Calu3 (cell line): ENCODE results near the gene LMAN1L. TPM values are rescaled to one million over a fixed set of nuclear protein-coding genes. Genes with fewer than 3 reads are reported as not detected.

Experiments used
- BruUV-seq: library from RNA; stranded (reverse); fragments of 400-500 nt; replicated peaks from 2 replicates; lab custom pipeline; 2021; lab: Mats Ljungman, UMichigan
- CTCF ChIA-PET: fragments of 300-600 bp; sonication (Branson Sonifier 250); formaldehyde crosslinking; loops from one replicate; lab custom pipeline; 2022; ENCODE audit warnings: antibody characterized with exemption; lab: Charles Lee
- DNase-seq: peaks from one replicate; pipeline ENCODE4 v3.0.0; 2022
- H3K27ac Mint-ChIP-seq: one replicate; pipeline ENCODE4 v1.8.0; 2022; ENCODE audit warnings: mixed read lengths; ENCODE audit not compliant: unreplicated experiment
- H3K27me3 Mint-ChIP-seq: one replicate; pipeline ENCODE4 v1.8.0; 2022; ENCODE audit warnings: mixed read lengths; ENCODE audit not compliant: unreplicated experiment
- H3K36me3 Mint-ChIP-seq: one replicate; pipeline ENCODE4 v1.8.0; 2022; ENCODE audit warnings: mild to moderate bottlenecking, moderate library complexity, mixed read lengths; ENCODE audit not compliant: insufficient read depth, unreplicated experiment
- H3K4me1 Mint-ChIP-seq: one replicate; pipeline ENCODE4 v1.8.0; 2022; ENCODE audit warnings: mild to moderate bottlenecking, low read depth, mixed read lengths; ENCODE audit not compliant: unreplicated experiment
- H3K4me3 Mint-ChIP-seq: one replicate; pipeline ENCODE4 v1.8.0; 2022; ENCODE audit warnings: mild to moderate bottlenecking, low read depth, moderate library complexity, mixed read lengths; ENCODE audit not compliant: unreplicated experiment
- H3K9me3 Mint-ChIP-seq: one replicate; pipeline ENCODE4 v1.8.0; 2022; ENCODE audit warnings: low read depth, mixed read lengths; ENCODE audit not compliant: unreplicated experiment
- intact Hi-C: fragments of 100-400 bp; cut with micrococcal nuclease; formaldehyde crosslinking; loops from one replicate; pipeline ENCODE4 v1.10.0; 2022; ENCODE audit not compliant: unreplicated experiment
- total RNA-seq: library from RNA; stranded (reverse); gene quantifications from 2 replicates; pipeline ENCODE4 v1.2.3, GENCODE V29; 2022
- TF ChIP-seq, protein P1 (sequence below): fragments of 200-600 bp; IDR thresholded peaks from one replicate; pipeline ENCODE4 v1.8.0; 2022; ENCODE audit warnings: antibody characterized with exemption; ENCODE audit not compliant: unreplicated experiment

Gene LMAN1L
- total RNA-seq, 1 experiment from 2014 or later: 0.35 TPM

DNA sequence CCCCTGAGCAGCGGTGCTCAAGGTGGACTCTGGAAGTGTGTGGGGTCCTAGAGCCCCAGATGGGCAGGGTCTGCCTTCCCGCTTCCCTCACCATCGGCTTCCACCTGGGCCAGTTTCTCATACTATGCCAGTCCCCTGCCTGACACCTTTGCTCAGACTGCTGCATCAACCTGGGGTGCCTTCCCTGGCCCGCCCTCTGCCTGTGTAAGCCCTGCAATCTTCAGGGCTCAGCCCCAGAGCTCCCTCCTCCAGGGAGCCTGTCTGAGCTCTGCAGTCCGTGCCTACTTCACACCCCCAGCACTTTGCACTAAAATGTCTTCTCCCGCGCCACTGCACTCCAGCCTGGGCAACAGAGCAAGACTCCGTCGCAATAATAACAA lies 17.7 kb upstream of the LMAN1L start:
- TF ChIP-seq, protein P1, sequence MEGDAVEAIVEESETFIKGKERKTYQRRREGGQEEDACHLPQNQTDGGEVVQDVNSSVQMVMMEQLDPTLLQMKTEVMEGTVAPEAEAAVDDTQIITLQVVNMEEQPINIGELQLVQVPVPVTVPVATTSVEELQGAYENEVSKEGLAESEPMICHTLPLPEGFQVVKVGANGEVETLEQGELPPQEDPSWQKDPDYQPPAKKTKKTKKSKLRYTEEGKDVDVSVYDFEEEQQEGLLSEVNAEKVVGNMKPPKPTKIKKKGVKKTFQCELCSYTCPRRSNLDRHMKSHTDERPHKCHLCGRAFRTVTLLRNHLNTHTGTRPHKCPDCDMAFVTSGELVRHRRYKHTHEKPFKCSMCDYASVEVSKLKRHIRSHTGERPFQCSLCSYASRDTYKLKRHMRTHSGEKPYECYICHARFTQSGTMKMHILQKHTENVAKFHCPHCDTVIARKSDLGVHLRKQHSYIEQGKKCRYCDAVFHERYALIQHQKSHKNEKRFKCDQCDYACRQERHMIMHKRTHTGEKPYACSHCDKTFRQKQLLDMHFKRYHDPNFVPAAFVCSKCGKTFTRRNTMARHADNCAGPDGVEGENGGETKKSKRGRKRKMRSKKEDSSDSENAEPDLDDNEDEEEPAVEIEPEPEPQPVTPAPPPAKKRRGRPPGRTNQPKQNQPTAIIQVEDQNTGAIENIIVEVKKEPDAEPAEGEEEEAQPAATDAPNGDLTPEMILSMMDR: no peak
- H3K27ac Mint-ChIP-seq: no peak overlapping the region
- H3K36me3 Mint-ChIP-seq: peaks cover 10% of the 10 kb centered on the region
- DNase-seq: no peak
- no peaks in the 10 kb centered on the region for H3K27me3 Mint-ChIP-seq
- intact Hi-C loops: no loop called here
- BruUV-seq: no TSS peak
- H3K4me3 Mint-ChIP-seq: no peak overlapping the region
- CTCF ChIA-PET: no interaction called here
- H3K9me3 Mint-ChIP-seq: no peaks in the 10 kb centered on the region
- H3K4me1 Mint-ChIP-seq: peaks cover 9% of the 10 kb centered on the region

DNA sequence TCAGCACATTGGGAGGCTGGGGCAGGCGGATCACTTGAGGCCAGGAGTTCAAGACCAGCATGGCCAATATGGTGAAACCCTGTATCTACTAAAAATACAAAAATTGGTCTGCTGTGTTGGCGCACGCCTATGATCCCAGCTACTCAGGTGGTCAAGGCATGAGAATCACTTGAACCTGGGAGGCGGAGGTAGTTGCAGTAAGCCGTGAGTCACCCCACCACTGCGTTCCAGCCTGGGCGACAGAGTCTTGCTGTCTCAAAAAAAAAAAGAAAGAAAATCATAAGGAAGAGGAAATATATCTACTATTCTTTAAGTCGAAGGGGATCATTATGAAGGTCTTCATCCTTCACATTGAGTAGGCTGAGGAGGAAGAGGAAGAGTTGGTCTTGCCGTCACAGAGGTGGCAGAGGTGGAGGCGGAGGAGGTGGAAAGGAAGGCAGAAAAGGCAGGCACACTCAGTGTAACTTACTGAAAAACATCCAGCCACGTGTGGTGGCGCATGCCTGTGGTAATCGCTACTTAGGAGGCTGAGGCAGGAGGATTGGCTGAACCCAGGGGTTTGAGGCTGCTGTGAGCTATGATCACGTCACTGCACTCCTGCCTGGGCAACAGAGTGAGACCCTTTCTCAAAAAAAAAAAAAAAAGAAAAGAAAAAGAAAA lies 16.5 kb upstream of the LMAN1L start:
- CTCF ChIA-PET: interaction anchor here (2.2 kb wide), 1 partner anchor 8 kb away, joined by 7 read pairs; no protein-coding TSS in a partner anchor
- Mint-ChIP-seq H3K4me3 (no peak overlapping the region), H3K27ac (no peak overlapping the region), H3K36me3 (peaks cover 12% of the 10 kb centered on the region), H3K4me1 (peaks cover under 1% of the 10 kb centered on the region), H3K9me3 (no peaks in the 10 kb centered on the region), H3K27me3 (no peaks in the 10 kb centered on the region)
- TF ChIP-seq, protein P1: no peak
- intact Hi-C loops: no loop called here
- no peak for DNase-seq
- BruUV-seq: no TSS peak

DNA sequence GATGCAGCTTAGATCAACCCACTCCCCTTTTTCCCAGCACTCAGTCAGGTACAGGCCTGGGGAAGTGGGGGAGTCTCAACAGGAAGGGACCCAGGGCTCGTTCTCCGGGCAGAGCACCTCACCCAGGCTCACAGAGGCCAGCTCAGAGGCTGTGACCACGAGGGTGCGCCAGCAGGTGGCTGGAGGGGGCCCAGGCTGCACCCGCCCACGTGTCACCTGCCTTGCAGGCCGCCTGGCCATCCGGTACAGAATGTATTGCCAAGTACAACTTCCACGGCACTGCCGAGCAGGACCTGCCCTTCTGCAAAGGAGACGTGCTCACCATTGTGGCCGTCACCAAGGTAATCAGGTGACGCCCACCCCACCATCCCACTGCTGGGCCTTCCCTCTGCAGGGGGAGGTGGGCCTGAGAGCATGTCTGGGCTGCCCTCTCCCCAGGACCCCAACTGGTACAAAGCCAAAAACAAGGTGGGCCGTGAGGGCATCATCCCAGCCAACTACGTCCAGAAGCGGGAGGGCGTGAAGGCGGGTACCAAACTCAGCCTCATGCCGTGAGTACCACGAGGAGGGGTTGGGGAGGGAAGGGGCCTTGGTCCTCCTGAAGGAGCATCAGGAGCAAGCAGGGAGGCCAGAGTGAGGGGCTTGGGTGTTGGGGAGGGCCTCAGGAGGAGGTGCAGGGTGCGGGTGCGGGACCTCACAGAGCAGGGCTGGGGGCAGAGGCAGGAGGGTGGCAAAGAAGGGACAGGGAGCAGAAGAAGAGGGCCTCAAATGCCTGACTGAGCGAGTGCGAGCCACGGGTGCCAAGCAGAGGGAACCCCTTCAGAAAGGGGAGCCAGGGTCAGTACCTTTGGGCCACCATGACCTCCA lies 14.0 kb upstream of the LMAN1L start:
- H3K27ac Mint-ChIP-seq: no peak overlapping the region
- H3K27me3 Mint-ChIP-seq: no peaks in the 10 kb centered on the region
- CTCF ChIA-PET: interaction anchor here (0.6 to 2.2 kb wide), 3 partner anchors 11 to 124 kb away, joined by 3 to 7 read pairs (median 5); no protein-coding TSS in a partner anchor
- no TSS peak for BruUV-seq
- DNase-seq: no peak
- TF ChIP-seq, protein P1: no peak
- H3K36me3 Mint-ChIP-seq: peaks cover 31% of the 10 kb centered on the region
- H3K4me3 Mint-ChIP-seq: no peak overlapping the region
- no peaks in the 10 kb centered on the region for H3K9me3 Mint-ChIP-seq
- H3K4me1 Mint-ChIP-seq: no peaks in the 10 kb centered on the region
- intact Hi-C loops: no loop called here

DNA sequence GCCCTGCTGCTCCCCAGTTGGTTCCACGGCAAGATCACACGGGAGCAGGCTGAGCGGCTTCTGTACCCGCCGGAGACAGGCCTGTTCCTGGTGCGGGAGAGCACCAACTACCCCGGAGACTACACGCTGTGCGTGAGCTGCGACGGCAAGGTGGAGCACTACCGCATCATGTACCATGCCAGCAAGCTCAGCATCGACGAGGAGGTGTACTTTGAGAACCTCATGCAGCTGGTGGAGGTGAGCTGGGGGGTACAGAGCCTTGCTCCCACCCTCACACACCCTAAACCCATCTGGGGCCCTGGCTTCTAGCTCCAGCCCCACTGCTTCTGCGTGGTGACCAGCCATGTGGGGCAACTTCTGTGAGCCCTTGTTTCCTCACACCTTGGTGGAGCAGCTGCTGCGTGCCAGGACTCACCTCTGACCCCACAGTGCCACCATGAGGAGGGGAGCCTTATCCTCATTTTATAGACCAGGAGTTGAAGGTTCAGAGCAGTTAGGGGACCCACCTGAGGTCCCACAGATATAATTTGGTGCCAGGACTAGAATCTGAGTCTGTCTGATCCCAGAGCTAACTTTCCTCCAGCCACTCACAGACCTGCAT lies 13.3 kb upstream of the LMAN1L start:
- Mint-ChIP-seq H3K36me3 (peaks cover 36% of the 10 kb centered on the region), H3K27me3 (no peaks in the 10 kb centered on the region), H3K9me3 (no peaks in the 10 kb centered on the region), H3K4me1 (no peaks in the 10 kb centered on the region), H3K27ac (no peak overlapping the region), H3K4me3 (no peak overlapping the region)
- intact Hi-C loops: no loop called here
- TF ChIP-seq, protein P1: no peak
- no TSS peak for BruUV-seq
- CTCF ChIA-PET: interaction anchor here (0.6 to 2.4 kb wide), 9 partner anchors 10 to 767 kb away, joined by 3 to 19 read pairs (median 3); partner anchors contain the start of genes CPLX3 and CSK
- DNase-seq: no peak
